GM18498 (cell line): ENCODE measurements around the gene TAF11.
"Not testable (repeated sequence)": the region's sequence is repeated elsewhere in the genome, so short reads cannot be mapped to it uniquely, and the experiment has no call there.

ENCODE experiments used
- ATAC-seq: cut with Tn5 transposase; IDR thresholded peaks from one replicate; pipeline ENCODE4 v1.9.1; 2021; ENCODE audit warnings: mild to moderate bottlenecking, moderate library complexity; ENCODE audit not compliant: unreplicated experiment

The TAF11 gene

DNA sequence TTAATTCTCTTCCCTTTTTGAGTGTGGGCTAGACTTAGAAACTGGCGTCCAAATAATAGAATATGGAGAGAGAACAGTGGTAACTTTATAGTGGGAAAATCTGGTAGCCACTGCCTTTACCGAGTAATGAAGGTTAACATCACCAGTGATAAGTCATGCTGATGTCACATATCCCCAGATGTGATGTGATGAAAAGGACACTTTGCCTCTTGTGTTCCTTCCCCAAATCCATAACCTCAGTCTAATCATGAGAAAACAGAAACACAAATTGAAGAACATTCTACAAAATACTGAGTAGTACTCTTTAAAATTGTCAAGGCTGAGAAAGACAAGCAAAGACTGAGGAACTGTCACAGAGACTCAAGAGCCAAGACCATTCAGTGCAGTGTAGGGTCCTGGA is 19.0 kb upstream of the TAF11 start:
- no peak for ATAC-seq

DNA sequence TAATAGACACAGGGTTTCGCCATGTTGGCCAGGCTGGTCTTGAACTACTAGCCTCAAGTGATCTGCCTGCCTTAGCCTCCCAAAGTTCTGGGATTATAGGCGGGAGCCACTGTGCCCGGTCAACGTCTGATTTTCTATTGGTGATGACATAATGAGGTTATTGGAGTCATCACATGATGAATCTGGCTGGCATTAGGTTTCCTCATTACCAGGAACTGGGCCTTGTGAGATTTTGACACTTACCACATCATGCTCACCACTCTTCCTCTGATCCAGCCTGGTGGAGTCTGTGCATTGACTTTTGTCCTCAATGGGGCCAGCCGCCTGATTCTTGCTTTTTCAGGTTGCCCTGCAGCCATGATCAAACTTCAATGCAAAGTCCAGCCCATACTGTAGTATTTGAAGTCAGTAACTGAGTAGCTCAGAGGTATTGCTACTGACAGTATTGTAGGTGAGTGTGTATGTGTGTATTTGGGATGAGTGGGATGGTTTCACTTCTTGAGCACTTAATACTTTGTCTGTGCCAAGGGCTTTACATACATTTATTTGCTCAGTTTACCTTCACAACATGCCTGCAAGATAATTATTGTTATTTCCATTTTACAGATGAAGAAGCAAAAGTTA is 17.3 kb upstream of the TAF11 start:
- ATAC-seq: no peak

DNA sequence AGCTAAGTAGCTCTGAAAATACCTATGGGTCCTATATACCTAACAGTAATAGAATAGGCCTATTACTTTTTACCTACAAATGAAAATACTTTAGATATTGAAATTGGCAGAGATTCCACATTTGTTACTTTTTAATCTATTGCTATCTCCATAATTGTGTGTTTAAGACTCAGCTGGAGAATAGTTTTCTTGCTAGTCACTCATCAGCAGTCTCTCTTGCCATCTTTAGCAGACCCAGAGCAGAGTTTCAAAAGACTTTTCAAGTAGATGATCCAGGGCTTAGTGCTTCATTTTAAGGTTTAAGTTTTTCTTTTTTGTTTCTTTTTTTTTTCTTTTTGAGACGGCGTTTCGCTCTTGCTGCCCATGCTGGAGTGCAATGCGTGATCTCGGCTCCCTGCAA is 14.1 kb upstream of the TAF11 start:
- no peak for ATAC-seq

DNA sequence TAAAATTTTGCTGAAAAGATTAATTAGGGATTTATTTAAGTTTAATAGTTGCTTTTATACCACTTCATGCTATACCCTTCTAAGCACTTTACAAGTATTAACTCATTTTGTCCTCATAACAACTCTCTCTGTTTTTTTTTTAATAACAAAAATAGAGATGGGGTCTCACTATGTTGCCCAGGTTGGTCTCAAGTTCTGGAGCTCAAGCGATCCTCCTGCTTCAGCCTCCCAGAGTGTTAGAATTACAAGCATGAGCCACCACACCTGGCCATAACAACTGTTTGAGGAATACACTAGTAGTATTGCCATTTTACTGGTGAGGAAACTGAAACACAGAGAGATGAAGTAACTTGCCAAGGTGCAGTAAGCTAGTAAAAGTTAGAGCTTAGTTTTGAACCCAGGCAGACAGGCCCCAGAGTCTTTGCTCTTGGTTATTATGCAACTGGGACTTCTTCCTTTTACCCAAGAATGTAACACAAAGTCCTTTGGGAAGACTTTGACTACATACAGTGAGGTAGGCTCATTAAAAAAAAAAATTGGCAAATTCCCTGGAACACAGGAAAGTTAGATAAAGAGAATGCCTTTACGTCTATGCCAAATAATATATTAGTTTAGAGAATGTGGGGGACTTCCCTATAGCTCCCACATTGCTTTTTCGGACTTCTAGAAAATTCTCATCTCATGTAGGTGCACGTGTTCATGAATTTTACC is 12.6 kb upstream of the TAF11 start:
- ATAC-seq: no peak

DNA sequence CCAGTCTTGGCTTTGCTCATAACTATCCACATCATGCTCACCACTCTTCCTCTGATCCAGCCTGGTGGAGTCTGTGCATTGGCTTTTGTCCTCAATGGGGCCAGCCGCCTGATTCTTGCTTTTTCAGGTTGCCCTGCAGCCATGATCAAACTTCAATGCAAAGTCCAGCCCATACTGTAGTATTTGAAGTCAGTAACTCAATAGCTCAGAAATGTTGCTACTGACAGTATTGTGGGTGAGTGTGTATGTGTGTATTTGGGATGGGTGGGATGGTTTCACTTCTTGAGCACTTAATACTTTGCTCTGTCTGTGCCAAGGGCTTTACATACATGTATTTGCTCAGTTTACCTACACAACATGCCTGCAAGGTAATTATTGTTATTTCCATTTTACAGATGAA is 11.9 kb upstream of the TAF11 start:
- not testable (repeated sequence) for ATAC-seq

DNA sequence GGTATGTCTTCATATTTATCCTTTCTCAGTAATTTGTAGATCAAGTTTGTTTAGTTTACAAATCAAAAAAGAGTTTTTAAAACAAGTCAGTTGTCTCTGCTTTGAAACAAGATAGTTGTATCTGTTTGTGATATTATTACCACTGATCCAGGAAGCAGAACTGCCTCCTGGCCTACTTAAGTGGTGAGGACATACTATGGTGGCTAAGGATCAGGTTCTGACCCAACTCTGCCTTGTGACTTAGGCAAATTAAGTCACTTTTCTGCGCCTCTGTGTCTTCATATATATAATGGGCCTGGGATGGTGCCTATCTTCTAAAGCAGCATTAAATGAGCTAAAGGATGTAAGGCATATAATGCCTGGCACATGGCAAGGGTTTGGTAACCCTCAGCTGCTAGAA is 9.9 kb upstream of the TAF11 start:
- no peak for ATAC-seq

DNA sequence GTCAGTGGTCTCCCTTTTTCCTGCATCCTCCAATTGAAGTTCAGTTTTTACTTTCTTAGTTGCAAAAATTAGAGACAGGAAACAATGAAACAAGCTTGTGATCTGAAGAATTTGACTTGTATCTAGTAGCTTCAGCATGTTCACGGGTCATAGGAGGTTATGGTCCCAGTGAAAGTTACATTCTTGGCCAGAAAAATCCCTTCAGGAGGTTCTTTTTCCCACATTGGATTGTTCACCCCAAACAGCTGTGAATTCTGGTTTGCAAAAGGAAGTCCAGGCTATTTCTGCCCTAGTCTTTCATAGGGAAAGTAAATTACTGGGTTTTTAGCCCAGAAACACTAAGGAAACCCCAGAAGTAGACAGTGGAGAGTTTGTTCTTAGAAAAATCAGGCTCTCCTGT is 9.3 kb upstream of the TAF11 start:
- ATAC-seq: no peak

DNA sequence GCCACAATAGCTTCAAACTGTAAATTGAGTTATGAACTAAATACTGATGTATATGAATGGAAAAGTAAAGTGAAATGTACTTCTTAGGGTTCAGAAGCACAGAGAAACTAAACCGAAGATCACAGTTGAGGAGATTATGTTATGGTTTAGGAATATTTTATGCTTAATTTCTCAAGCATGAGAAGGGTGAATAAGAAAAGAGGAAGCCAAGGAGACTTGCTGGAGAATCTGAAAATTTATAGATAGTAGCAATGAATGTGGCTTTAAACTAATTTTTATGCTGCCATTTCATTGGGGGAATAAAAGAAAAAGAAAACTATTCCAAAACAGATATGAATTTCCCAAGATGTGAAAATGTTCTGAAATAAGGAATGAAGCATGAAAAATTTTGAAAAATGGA is 6.9 kb upstream of the TAF11 start:
- no peak for ATAC-seq

DNA sequence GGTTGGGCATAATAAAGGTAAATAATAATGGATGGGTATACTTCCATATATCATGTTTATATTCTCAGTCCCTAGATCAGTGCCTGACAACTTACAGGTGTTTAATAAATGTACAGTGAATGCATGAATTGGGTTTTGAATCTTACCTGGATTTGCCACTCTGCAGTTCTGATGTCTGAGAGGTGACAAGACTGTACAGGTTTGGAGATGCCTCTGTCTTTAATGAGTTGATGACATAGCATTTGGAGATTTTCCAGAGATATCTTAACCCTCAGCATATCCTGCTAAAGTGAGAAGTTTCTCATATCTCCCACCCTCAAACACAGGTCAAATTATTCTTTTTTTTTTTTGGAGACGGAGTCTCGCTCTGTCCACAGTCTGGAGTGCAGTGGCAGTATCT is 3.5 kb upstream of the TAF11 start:
- ATAC-seq: no peak

DNA sequence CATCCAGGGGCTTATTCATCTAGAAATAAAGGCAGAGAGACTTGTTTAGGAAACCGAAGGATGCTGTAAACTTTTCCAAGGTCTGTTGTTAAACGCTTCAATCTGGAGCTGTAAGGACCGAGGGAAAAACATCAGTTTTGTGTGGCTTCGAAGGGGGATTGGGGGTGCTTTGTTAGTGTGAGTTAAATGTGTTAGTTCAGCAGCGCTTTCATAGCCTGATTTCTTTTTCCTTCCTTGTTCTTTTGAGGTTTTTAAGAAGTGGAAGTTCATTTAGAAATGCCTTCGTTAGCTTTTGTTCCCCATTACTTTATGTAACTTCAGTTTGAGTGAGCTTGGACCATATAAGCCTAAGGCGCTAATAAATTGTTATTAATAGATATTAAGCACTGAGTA is 2.7 kb upstream of the TAF11 start:
- no peak for ATAC-seq

DNA sequence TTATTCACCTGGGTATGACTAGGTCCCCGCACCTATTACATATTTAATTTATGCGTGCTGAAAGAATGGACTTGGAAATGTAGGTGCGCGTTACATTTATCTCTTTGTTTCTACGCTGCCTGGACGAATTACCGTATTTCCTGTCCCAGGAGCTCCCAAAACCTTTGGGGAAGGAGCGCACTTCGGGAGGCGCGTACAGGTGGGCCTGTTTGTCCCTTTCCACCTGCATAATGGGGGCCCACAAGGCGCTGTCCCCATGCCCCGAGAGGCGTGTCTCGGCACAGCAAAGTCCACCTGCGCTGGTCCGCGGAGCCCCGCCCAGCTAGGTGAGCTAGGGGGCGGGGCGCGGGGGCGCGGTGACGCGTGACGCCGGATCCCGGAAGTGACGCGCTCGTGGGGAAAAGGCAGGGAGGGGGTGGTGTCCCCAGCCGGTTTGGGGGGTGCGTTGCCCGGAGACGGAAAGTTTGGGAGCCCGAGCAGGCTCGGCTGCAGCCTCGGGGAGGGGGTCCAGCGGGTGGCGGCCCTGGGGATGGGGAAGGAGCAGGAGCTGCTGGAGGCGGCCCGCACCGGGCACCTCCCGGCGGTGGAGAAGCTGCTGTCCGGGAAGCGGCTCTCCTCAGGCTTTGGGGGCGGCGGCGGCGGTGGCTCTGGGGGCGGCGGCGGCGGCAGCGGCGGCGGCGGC is 1.2 kb upstream of the TAF11 start, which contains the start of gene ANKS1A:
ANKS1A (plus strand) TSS at position 382 of the 682 bp plus-strand sequence; CDS start at position 530, 148 bp downstream.
- ATAC-seq: peak; percentile 68

DNA sequence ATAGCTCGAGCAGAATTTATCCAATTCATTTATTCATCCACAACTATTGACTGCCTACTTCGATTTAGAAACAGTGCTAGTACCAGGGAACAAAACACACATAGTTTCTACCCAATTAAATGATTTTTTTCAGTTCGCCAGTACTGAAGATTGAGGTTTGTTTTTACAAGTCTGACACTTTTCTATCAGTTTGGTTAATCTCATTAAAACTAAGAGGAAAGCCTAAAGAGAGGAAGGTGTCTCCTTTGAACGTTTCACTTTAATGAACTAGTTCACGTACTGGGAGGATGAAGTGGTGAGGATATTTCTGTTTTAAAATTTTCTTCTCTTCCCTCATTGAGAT is 643 bp upstream of the TAF11 start:
- no peak for ATAC-seq

DNA sequence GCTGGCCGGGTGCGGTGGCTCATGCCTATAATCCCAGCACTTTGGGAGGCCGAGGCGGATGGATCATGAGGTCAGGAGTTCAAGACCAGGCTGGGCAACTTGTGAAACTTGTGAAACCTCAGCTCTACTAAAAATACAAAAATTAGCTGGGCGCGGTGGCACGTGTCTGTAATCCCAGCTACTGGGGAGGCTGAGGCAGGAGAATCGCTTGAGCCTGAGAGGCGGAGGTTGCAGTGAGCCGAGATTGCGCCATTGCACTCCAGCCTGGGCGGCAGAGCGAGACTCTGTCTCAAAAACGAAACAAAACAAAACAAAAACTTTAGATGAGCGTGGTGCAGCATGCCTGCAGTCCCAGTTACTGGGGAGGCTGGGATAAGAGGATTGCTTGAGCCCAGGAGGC is 2.0 kb downstream of the TAF11 start:
- not testable (repeated sequence) for ATAC-seq

DNA sequence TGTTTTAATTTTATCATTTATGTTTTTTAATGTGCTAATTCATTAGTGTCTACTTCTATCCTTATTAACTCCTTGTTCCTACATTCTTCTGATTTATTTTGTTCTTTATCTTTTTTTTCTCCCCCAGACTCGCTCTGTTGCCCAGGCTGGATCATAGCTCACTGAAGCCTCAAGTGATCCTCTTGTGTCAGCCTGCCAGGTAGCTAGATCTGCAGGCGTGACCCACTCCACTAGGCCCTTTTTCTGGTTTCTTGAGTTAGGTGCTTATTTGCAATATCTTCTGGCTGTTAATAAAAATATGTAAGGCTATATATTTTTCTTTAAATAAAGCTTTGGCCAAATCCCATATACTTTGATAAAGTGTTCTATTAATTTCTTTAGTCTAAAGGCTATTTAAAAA is 2.8 kb downstream of the TAF11 start:
- ATAC-seq: no peak

DNA sequence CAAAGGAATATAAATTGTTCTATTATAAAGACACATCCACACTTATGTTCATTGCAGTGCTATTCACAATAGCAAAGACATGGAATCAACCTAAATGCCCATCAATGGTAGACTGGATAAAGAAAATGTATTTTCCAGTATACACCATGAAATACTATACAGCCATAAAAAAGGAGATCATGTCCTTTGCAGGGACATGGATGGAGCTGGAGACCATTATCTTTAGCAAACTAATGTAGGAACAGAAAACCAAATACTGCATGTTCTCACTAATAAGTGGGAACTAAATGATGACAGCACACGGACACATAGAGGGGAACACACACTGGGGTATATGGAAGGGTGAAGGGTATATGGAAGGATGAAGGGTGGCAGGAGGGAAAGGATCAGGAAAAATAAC is 3.8 kb downstream of the TAF11 start:
- not testable (repeated sequence) for ATAC-seq

DNA sequence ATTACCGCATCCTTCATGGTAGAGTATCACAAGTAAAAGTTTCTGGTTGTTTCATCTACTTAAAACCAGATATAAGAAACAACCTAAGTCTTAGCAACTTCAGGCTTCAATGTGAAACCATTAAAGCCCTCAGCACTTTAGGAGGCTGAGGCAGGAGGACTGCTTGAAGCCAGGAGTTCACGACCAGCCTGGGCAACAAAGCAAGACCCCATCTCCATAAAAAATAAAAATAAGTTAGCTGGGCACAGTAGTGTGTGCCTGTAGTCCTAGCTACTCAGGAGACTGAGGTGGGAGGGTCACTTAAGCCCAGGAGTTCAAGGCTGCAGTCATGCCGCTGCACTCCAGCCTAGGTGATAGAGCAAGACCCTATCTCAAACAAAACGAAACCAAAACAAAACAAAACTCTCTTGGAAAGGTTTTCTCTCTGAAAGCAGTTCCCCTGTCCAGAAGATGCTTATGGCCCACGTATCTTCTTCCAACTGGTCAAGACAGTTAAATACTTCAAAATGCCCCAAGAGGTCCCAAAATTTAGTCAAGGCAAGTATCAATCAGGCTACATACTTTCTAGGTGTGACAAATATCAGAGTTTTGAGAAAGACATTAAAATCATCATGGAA is 9.9 kb downstream of the TAF11 start:
- no peak for ATAC-seq

DNA sequence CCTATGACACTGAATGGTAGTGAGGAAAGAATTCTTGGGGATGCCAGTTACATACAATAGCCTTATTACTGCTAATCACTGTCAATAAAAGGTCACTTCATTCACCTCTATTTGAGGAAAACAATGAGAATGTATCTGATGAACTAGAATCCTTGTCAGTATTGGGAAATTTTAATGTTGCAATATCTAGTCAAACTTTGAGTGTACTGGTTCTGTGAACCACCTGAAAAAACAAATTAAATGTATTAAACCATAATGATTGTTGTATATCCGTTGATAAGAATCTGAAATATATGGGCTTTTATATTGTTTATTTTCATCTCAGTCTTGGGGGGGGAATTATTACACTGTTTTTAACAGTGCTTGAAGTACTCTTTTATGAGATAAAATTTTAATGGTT is 10.6 kb downstream of the TAF11 start:
- no peak for ATAC-seq

DNA sequence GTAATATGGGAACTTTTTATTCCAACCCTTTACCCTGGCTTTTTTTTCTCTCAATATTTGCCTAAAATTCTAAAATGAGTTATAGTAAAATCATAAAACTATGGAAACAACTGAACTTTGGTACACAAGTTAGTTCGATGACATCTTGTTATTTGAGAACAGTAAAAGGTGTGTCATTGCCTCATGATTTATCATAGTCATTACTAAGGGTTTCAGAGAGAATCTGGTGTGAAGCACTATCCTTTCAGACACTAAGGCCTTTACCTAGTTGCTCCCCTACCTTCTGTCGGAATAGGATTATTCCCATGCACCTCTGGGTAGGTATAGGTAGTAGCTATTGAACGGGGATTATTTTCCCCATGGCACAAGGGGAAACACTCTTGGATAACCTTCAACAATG is 11.4 kb downstream of the TAF11 start:
- no peak for ATAC-seq

DNA sequence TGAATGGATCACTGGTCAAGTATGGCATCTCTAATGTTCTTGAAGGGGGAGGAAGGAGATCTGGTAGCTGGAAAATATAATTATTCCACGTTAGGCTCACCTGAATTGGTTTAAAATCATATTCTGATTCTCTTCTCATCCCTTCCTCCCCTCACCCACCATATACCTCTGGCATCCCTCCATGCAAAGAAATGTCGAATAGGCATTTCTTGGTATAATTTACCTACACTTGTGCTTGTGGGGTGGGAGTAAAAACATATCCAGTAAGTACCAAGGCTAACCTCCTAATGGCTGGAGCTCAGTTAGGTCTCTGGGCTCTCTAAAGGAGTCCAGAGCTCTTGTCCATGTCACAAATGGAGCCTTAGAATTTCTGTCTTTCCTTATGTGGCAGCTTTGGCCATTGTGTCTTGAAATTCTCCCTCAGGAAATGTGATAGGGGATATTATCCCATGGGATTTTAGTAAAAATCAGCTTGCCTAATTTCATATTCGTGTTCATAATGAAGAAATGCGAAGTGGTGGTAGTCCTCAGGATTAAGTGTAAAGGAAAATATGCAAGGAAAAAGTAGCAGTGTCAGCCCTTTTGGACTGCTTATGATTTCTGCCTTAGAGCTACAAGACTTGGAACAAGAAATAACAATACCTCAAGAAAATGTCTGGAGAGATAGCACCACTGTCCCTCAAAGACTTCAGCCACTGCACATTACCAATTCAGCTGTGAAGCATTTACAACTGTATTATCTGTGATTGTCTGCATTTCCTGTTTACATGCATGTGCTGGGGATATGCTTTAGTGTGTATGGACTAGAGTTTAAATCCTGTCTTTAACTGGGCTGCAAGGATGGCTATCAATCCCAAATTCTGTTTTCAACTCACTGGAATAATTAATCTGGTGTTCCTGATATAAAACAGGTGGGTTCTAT is 12.3 kb downstream of the TAF11 start:
- ATAC-seq: no peak

DNA sequence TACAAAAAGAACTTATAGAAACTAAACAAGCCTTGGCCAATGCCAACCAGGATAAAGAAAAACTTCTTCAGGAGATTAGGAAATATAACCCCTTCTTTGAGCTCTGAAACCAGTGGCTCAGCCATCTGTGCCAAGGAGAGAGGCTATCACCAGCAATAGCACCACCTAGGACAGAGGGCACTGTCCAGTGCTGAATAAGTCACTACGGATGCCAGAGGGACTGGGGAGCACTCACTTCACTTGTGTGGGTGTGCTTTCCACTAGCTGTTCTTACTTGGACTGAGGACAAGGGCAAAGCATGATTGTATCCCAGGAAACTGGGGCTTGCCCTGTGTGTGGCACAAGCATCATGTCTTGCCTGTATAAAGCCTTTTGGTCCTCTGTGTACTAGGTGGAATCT is 15.5 kb downstream of the TAF11 start:
- ATAC-seq: no peak

DNA sequence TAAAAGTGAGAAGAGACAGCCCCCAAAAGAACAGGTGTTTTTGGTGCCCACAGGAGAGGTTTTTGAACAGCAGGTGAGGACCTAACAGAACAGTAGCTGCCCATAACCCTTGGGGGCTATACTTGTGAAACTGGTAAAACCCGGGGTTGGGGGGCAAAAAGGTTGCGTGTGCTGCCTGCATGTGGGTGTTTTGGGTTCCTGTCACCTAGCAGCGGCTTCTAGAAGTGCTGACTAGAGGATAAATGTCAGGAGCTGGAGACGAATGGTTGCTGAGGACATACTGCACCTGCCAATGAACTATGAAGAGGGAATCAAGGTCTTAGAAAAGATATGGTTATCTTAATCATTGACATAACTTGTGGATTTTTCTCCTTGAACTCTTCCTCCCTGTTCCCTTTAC is 16.0 kb downstream of the TAF11 start:
- no peak for ATAC-seq
